CD4-positive, alpha-beta T cell treated with Interleukin-4 for 1 hour (primary cell): ENCODE measurements around the gene AKR7A3.
"Not testable (repeated sequence)": the region's sequence is repeated elsewhere in the genome, so short reads cannot be mapped to it uniquely, and the experiment has no call there.

Source experiments
- DNase-seq, 2 donors: peaks; one replicate each; pipeline ENCODE4 v3.0.0-alpha.2; 2020 to 2022

Gene AKR7A3

GRCh38 chr1:19287436-19288185 lies 959 bp downstream of the AKR7A3 start:
- no peak for DNase-seq

DNA sequence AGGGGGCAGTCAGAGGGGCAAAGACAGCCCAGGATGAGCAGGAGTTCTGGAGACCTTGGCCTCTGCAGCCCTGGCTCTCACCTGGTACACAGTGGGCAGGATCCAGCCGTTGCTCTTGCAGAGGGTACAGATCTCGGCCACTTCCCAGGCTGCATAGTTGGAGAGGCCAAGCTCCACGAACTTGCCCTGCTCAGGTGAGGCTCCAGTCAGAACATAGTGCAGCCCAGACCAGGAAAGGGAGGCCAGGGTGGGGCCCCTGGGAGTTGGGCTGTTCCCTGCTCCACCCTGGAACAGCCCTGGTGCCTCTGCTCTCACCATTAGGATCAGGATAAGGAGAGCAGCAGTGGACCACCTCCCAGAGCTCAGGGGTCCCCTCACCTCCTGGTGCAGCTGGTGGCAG lies 2.8 kb downstream of the AKR7A3 start:
- DNase-seq, result not testable (repeated sequence)

DNA sequence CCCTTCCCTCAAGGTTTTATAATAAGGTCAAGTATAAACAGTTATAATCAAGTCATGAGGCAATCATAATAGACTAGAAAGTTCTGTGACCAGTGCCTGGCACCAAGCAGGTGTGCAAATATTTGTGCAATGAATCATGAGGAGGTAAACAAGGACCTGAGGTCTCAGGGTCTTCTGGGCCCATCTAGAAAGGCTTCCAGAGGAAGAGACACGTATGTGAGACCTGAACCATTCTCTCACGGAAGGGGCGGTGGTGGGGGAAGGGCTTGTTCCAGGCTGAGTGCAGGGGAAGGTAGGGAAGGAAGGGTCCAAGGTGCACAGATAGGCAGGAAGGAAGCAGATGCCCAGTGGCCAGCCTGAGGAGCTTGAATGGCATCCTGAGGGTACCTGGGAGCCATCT lies 3.2 kb downstream of the AKR7A3 start:
- not testable (repeated sequence) for DNase-seq

DNA sequence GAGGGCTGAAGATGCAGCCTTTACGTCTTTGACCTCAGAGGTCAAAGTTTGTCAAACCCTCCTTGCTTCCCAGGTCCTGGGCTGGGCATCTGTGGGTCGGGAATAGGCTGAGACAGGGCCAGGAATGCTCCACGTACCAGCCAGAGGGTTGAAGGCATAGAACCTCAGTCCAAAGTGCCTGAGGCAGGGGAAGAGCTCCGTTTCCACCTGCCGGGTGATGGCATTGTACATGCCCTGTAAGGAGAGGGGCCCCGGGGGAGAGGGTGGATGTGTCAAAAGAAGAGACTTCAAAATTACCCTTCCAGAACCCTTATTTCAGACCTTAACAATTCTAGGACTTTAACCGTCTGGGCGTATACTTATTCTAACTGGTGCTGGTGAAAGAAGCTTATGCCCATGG lies 3.7 kb downstream of the AKR7A3 start:
- DNase-seq, result no peak

DNA sequence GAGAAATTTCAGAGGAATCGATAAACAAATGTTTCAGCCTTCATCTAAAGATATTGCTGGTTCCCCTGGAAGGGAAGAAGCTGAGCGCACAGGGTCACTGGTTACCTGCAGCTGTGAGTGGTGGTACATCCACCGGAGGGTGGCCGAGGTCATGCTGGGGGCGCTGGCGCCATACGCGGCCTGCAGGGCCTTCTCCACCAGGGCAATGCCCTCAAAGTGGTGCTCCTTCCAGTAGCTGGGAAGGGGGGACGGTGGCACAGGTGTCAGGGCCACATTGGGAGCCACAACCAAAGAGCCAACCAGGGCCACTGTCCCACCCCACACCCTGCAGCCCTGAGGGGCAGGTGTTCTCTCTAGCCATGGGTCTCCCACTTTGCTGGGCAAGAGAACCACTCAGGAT lies 4.7 kb downstream of the AKR7A3 start:
- DNase-seq, result no peak

- DNase-seq, result no peak
Observed at GRCh38 chr1:19274636-19275035, 13.9 kb downstream of the AKR7A3 start.

DNA sequence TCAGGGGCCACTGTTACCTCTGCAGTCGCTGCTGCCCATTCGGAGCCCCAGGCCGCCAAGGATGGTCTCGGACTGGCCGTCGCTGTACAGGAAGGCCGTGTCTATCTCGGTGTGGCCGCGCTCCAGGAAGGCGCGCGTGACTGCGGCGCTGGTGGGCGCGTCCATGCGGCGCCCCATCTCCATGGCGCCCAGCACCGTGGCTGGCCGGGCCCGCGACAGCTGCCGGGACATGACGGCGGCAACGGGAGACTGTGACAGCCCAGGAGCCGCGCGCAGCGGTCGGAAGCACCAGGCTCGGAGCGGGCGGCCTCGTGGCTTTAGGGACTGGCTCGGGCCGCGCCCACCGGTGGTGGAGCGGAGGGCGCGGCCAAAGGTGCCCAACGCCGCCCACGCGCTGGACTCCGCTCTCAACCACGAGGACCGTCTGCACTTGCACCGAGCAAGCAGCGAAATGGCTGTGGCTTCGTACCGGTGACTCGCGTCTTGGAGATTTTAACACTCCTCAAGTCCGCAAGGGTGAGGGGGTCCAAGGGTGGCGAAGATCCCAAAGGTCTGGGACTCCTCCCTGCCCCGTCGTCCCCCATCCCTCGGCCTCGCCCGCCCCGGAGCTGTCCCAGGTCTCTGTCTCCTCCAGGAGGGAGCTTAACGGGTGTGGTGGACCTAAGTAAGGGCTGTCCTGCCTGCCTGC lies 14.6 kb downstream of the AKR7A3 start:
- DNase-seq, result not testable (repeated sequence)

- no peak for DNase-seq
Observed at GRCh38 chr1:19273106-19273843, 15.3 kb downstream of the AKR7A3 start.

GRCh38 chr1:19272064-19272463 lies 16.5 kb downstream of the AKR7A3 start:
- DNase-seq, result no peak

- not testable (repeated sequence) for DNase-seq
Observed at GRCh38 chr1:19270343-19270730, 18.2 kb downstream of the AKR7A3 start.

DNA sequence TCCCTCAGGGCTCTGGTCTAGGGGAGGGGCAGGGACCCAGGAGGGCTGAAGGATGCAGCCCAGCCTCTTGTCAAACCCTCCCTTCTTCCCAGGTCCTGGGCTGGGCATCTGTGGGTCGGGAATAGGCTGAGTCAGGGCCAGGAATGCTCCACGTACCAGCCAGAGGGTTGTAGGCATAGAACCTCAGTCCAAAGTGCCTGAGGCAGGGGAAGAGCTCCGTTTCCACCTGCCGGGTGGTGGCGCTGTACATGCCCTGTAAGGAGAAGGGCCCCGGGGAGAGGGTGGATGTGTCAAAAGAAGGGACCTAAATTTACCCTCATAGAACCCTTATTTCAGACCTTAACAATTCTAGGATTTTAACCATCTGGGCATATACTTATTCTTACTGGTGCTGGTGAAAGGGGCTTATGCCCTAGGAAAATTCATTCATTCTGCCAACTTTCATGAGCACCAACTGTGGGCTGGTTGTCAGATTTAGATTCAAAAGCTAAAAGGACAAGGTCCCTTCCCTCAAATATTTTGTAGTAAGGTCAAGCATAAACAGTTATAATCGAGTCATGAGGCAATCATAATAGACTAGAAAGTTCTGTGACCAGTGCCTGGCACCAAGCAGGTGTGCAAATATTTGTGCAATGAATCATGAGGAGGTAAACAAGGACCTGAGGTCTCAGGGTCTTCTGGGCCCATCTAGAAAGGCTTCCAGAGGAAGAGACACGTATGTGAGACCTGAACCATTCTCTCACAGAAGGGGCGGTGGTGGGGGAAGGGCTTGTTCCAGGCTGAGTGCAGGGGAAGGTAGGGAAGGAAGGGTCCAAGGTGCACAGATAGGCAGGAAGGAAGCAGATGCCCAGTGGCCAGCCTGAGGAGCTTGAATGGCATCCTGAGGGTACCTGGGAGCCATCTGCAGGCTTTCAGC lies 18.9 kb downstream of the AKR7A3 start:
- DNase-seq, result not testable (repeated sequence)

GRCh38 chr1:19268445-19268844 lies 20.1 kb downstream of the AKR7A3 start:
- no peak for DNase-seq

- no peak for DNase-seq
Observed at GRCh38 chr1:19262744-19263143, 25.8 kb downstream of the AKR7A3 start.

DNA sequence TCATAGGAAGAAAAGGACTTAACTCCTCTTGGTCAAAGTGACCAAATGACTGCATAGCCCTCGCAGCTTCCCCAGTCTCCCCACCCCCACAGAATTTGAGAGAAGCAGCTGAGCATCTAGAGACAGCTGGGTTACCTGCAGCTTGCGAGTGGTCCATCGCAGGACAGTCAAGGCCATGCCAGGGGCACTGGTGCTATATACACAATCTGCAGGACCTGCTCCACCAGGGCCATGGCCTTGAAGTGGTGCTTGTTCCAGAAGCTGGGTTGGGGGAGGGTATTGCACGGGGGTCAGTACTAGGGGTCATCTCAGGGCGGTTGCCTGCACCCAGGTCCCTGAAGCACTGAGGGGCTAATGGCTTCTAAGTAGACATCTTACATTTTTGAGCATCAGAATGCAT lies 26.5 kb downstream of the AKR7A3 start:
- no peak for DNase-seq

GRCh38 chr1:19260211-19261138 lies 28.1 kb downstream of the AKR7A3 start:
- DNase-seq, result no peak

- no peak for DNase-seq
Observed at GRCh38 chr1:19258353-19258752, 30.2 kb downstream of the AKR7A3 start.

DNA sequence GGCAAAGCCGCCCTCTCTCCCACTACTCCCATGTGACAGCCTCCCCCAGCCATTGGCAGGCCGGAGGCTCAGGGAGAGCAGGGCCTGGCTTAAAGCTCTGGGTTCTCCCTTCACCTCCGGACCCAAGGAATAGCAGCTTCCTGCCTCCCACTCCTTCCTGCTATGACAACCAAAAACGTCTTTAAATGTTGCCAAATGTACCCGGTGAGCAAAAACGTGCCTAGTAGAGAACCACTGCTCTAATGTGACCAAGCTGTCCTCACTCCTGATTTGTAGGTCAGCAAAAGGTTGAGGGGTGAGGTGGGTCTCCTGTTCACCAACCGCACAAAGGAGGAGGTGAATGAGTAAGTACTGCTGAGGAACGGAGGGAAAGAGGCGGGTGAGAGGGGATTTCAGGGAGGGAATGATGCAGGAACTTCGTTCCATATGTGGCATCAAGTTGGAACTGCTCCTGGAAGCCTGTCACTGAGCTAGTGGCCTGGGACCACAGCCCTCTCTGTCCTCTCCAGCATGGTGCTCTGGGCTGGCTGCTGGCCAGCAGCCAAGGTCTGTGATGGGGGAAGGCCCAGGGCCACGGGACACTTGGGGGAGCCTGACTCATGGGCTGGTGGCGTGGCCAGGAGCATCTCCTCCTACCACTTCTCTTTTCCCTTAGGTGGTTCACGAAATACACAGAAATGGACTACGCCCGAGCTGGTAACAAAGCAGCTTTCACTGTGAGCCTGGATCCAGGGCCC lies 31.2 kb downstream of the AKR7A3 start:
- DNase-seq, result no peak

DNA sequence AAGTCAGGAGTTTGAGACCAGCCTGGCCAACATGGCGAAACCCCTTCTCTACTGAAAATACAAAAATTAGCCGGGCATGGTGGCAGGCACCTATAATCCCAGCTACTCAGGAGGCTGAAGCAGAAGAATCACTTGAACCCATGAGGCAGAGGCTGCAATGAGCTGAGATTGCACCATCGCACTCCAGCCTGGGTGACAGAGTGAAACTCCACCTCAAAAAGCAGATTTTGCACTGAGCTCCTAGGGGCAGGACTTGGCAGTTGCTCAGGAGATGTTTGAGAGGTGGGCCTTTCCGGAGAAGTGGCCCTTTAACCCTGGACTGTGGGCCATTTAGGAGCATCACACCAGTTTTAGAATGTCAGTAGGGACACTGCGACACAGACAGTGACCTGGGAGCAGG lies 32.3 kb downstream of the AKR7A3 start:
- not testable (repeated sequence) for DNase-seq

- no peak for DNase-seq
Observed at GRCh38 chr1:19255288-19255687, 33.3 kb downstream of the AKR7A3 start.

DNA sequence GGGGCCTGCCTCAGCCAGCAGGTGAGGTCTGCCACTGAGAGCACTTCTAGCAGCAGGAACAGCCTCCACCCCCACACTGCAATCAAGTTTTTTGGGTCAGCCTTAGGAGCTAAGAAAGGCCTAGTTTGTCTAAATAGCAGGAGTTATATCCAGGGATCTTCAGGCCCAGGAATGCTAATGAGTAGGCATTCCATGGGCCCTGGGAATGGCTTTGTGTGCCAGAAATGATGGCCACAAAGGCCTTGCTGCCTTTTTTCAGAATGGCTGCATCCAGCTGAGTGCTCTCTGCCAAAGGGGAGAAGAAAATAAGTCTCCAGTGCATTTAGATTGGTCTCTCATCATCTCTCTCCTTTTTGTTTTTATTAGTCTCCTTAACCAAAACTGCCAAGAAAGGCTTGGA lies 34.2 kb downstream of the AKR7A3 start:
- no peak for DNase-seq
